Renal cortex interstitium (tissue), 11 donors: ENCODE data around the gene OGFOD2. TPM values are rescaled to one million over a fixed set of nuclear protein-coding genes. Genes with fewer than 3 reads are reported as not detected.
A peak's percentile ranks its signal among the peaks of the same experiment; 100 is the strongest.

Experiments used
- DNase-seq, 11 donors: peaks; one replicate each; pipeline ENCODE4 v3.0.0-alpha.2; 2013; ENCODE audit warnings: low read depth in 9 of 11, low spot score in 4 of 11; ENCODE audit errors: extremely low read depth in 1 of 11
- polyA plus RNA-seq, 3 donors: library from polyadenylated mRNA; unstranded; fragments of 120-200 nt; gene quantifications; one replicate each; pipeline ENCODE4 v1.2.1, GENCODE V29; 2013; ENCODE audit not compliant: insufficient read length in 3 of 3

Gene OGFOD2
- polyA plus RNA-seq, 3 donors, result 11.8 to 21.2 (median 17.0) TPM

GRCh38 chr12:122966743-122967550 is 8.1 kb upstream of the OGFOD2 start:
- no peak for DNase-seq

- DNase-seq, result no peak
Measured at GRCh38 chr12:122968104-122968503, 6.9 kb upstream of the OGFOD2 start.

GRCh38 chr12:122969676-122970075 is 5.4 kb upstream of the OGFOD2 start:
- DNase-seq, result no peak

GRCh38 chr12:122974274-122974891 is 661 bp upstream of the OGFOD2 start:
- peak; percentile 96 to 99 (median 99) for DNase-seq

- no peak for DNase-seq
Measured at GRCh38 chr12:122975790-122976647, 975 bp downstream of the OGFOD2 start.

GRCh38 chr12:122976648-122976975 is 1.6 kb downstream of the OGFOD2 start:
- DNase-seq, result no peak

GRCh38 chr12:122977153-122977552 is 2.1 kb downstream of the OGFOD2 start:
- DNase-seq, result no peak

GRCh38 chr12:122977655-122978392 is 2.8 kb downstream of the OGFOD2 start:
- no peak for DNase-seq

- DNase-seq, result no peak
Measured at GRCh38 chr12:122978507-122978955, 3.5 kb downstream of the OGFOD2 start.

- no peak for DNase-seq
Measured at GRCh38 chr12:122979001-122979907, 4.2 kb downstream of the OGFOD2 start.

GRCh38 chr12:122979908-122980182 is 4.8 kb downstream of the OGFOD2 start:
- no peak for DNase-seq

GRCh38 chr12:122980183-122981035 is 5.4 kb downstream of the OGFOD2 start, which contains the start of gene ARL6IP4:
Gene ARL6IP4 (plus strand): TSS chr12:122980681. CDS start chr12:122981140, 459 bp downstream.
- DNase-seq, result peak in 1 of 11 donors; percentile 39

- DNase-seq, result no peak
Measured at GRCh38 chr12:122981036-122981471, 6.0 kb downstream of the OGFOD2 start.

GRCh38 chr12:122981587-122982476 is 6.8 kb downstream of the OGFOD2 start:
- no peak for DNase-seq

- no peak for DNase-seq
Measured at GRCh38 chr12:122982477-122982815, 7.4 kb downstream of the OGFOD2 start.

GRCh38 chr12:122982963-122983788 is 8.1 kb downstream of the OGFOD2 start:
- no peak for DNase-seq
